H1 (cell line): Measurements from ENCODE around the gene ATP6V0A1. TPM values are rescaled to one million over a fixed set of nuclear protein-coding genes. Genes with fewer than 3 reads are reported as not detected.

ENCODE experiments used
- CTCF ChIA-PET: fragments of 300-600 bp; sonication (Branson Sonifier 250); formaldehyde crosslinking; loops from one replicate; lab custom pipeline; 2021; ENCODE audit not compliant: partially characterized antibody; lab: Charles Lee
- POLR2A ChIA-PET: fragments of 300-600 bp; sonication (Branson Sonifier 250); formaldehyde crosslinking; loops from one replicate; lab custom pipeline; 2021; ENCODE audit warnings: inconsistent platforms; ENCODE audit not compliant: partially characterized antibody; lab: Charles Lee
- DNase-seq, 2 experiments: peaks; one replicate each; pipeline versions ENCODE4 v3.0.0 to v3.0.0-alpha.2; 2010 to 2022; ENCODE audit warnings: low spot score in 2 of 2, low read depth in 1 of 2, mixed read lengths in 1 of 2
- FAIRE-seq: peaks from 2 replicates; lab custom pipeline; 2011; peaks lifted over from hg19 to GRCh38; lab: Jason Lieb, UNC
- H2AFZ ChIP-seq: 2 replicates; pipeline ENCODE4 v1.8.1; 2012; ENCODE audit warnings: low read length, inconsistent platforms
- H2AK5ac ChIP-seq: 2 replicates; pipeline ENCODE4 v1.6.1; 2013; ENCODE audit warnings: low read depth, low read length
- H2BK120ac ChIP-seq: replicated peaks from 2 replicates; pipeline ENCODE3; 2013; ENCODE audit warnings: low read depth, low read length, inconsistent platforms
- H2BK12ac ChIP-seq: 2 replicates; pipeline ENCODE4 v1.6.1; 2013; ENCODE audit warnings: low read depth, low read length
- H2BK15ac ChIP-seq: 2 replicates; pipeline ENCODE4 v1.6.1; 2013; ENCODE audit warnings: low read length
- H2BK20ac ChIP-seq: 2 replicates; pipeline ENCODE4 v1.6.1; 2013; ENCODE audit warnings: low read length
- H2BK5ac ChIP-seq: 2 replicates; pipeline ENCODE4 v1.6.1; 2013; ENCODE audit warnings: low read depth, low read length
- H3K14ac ChIP-seq: 2 replicates; pipeline ENCODE4 v1.6.1; 2013; ENCODE audit warnings: inconsistent platforms; ENCODE audit not compliant: insufficient read length
- H3K18ac ChIP-seq: 2 replicates; pipeline ENCODE4 v1.6.1; 2013; ENCODE audit warnings: low read length; ENCODE audit errors: extremely low read depth
- H3K23ac ChIP-seq: 2 replicates; pipeline ENCODE4 v1.6.1; 2013; ENCODE audit warnings: inconsistent platforms; ENCODE audit not compliant: insufficient read length
- H3K23me2 ChIP-seq: 2 replicates; pipeline ENCODE4 v1.6.1; 2013; ENCODE audit warnings: low read depth, low read length
- H3K27ac ChIP-seq: 2 replicates; pipeline ENCODE4 v1.6.1; 2011; ENCODE audit warnings: low read depth, low read length, inconsistent platforms
- H3K27me3 ChIP-seq, 4 experiments: replicated peaks in 1 of 4; 1 replicate in 1 of 4; 2 replicates in 3 of 4; pipeline versions ENCODE4 v1.6.1 to v1.8.1; 2011 to 2013; ENCODE audit warnings: low read length in 3 of 4, mild to moderate bottlenecking in 3 of 4, inconsistent platforms in 2 of 4, mixed read lengths in 2 of 4, moderate library complexity in 1 of 4; ENCODE audit not compliant: control insufficient read depth in 3 of 4, insufficient read depth in 3 of 4; ENCODE audit errors: extremely low read depth in 1 of 4
- H3K36me3 ChIP-seq, 4 experiments: 2 replicates each; pipeline versions ENCODE4 v1.6.1 to v1.8.1; 2011 to 2013; ENCODE audit warnings: mild to moderate bottlenecking in 4 of 4, low read length in 3 of 4, moderate library complexity in 2 of 4, control low read depth in 1 of 4, inconsistent platforms in 1 of 4; ENCODE audit not compliant: insufficient read depth in 4 of 4, control insufficient read depth in 2 of 4
- H3K4ac ChIP-seq: replicated peaks from 2 replicates; pipeline ENCODE3; 2013; ENCODE audit warnings: low read length, low read depth, mixed read lengths, inconsistent platforms; ENCODE audit not compliant: insufficient read length
- H3K4me1 ChIP-seq, 4 experiments: replicated peaks in 1 of 4; 1 replicate in 1 of 4; 2 replicates in 3 of 4; pipeline versions ENCODE4 v1.6.1 to v1.8.1; 2011 to 2013; ENCODE audit warnings: low read length in 3 of 4, inconsistent platforms in 2 of 4, mixed read lengths in 1 of 4; ENCODE audit not compliant: insufficient read depth in 4 of 4, control insufficient read depth in 3 of 4
- H3K4me2 ChIP-seq, 2 experiments: 2 replicates each; pipeline versions ENCODE4 v1.6.1 to v1.8.1; 2011 to 2013; ENCODE audit warnings: low read depth in 2 of 2, low read length in 2 of 2, control low read depth in 1 of 2, inconsistent platforms in 1 of 2, mild to moderate bottlenecking in 1 of 2; ENCODE audit not compliant: insufficient read depth in 1 of 2
- H3K4me3 ChIP-seq, 4 experiments: fragments of 200-600, 300-600 bp in 1 of 4; sonication (generic), shearing (Covaris generic), sonication (Bioruptor Twin) in 1 of 4; 2 replicates each; pipeline versions ENCODE4 v1.5.1 to v1.8.1; 2011 to 2016; ENCODE audit warnings: low read length in 4 of 4, low read depth in 3 of 4, control low read depth in 2 of 4, inconsistent platforms in 2 of 4, mild to moderate bottlenecking in 2 of 4, mixed read lengths in 1 of 4, moderate library complexity in 1 of 4; ENCODE audit not compliant: insufficient read depth in 2 of 4; ENCODE audit errors: extremely low read depth in 1 of 4
- H3K56ac ChIP-seq: replicated peaks from 2 replicates; pipeline ENCODE3; 2013; ENCODE audit warnings: low read depth, mild to moderate bottlenecking, mixed read lengths, low read length, inconsistent platforms; ENCODE audit not compliant: insufficient read length
- H3K79me1 ChIP-seq: 2 replicates; pipeline ENCODE4 v1.6.1; 2013; ENCODE audit warnings: low read depth, low read length, control low read depth
- H3K79me2 ChIP-seq, 2 experiments: 2 replicates each; pipeline versions ENCODE4 v1.6.1 to v1.8.1; 2012 to 2013; ENCODE audit warnings: low read length in 2 of 2, mild to moderate bottlenecking in 2 of 2, inconsistent platforms in 1 of 2; ENCODE audit not compliant: insufficient read depth in 2 of 2, control insufficient read depth in 1 of 2
- H3K9ac ChIP-seq, 4 experiments: replicated peaks in 1 of 4; 1 replicate in 1 of 4; 2 replicates in 3 of 4; pipeline versions ENCODE4 v1.6.1 to v1.8.1; 2011 to 2013; ENCODE audit warnings: low read depth in 3 of 4, low read length in 3 of 4, control low read depth in 2 of 4, mild to moderate bottlenecking in 2 of 4, moderate library complexity in 2 of 4, inconsistent platforms in 1 of 4; ENCODE audit errors: extremely low read depth in 1 of 4
- H3K9me3 ChIP-seq, 2 experiments: 2 replicates each; pipeline versions ENCODE4 v1.6.1 to v1.8.1; 2012 to 2013; ENCODE audit warnings: mild to moderate bottlenecking in 2 of 2, moderate library complexity in 2 of 2, control low read depth in 1 of 2, inconsistent platforms in 1 of 2, low read depth in 1 of 2, low read length in 1 of 2, mixed read lengths in 1 of 2; ENCODE audit not compliant: insufficient read depth in 2 of 2
- H4K20me1 ChIP-seq, 2 experiments: replicated peaks in 1 of 2; 2 replicates each; pipeline versions ENCODE3 to v1.8.1; 2011 to 2013; ENCODE audit warnings: inconsistent platforms in 2 of 2, low read length in 2 of 2, mild to moderate bottlenecking in 1 of 2; ENCODE audit not compliant: insufficient read depth in 2 of 2, control insufficient read depth in 1 of 2
- H4K5ac ChIP-seq: 2 replicates; pipeline ENCODE4 v1.6.1; 2013; ENCODE audit warnings: low read length, low read depth, mixed read lengths, inconsistent platforms; ENCODE audit not compliant: insufficient read length
- H4K8ac ChIP-seq: 2 replicates; pipeline ENCODE4 v1.8.0; 2013; ENCODE audit warnings: mild to moderate bottlenecking, moderate library complexity, low read length, inconsistent platforms; ENCODE audit not compliant: insufficient read depth; ENCODE audit errors: extremely low read depth
- H4K91ac ChIP-seq: replicated peaks from 2 replicates; pipeline ENCODE3; 2013; ENCODE audit warnings: low read length, mixed read lengths, inconsistent platforms; ENCODE audit not compliant: insufficient read length
- ATF2 ChIP-seq: IDR thresholded peaks from 2 replicates; pipeline ENCODE4 v1.6.1; 2012; ENCODE audit warnings: low read length, inconsistent platforms
- CBX8 ChIP-seq: fragments of 300-800, 300-1000 bp; sonication (generic); IDR thresholded peaks from 2 replicates; pipeline ENCODE4 v1.7.1; 2016; ENCODE audit warnings: low read depth, low read length, borderline replicate concordance
- E2F6 ChIP-seq: IDR thresholded peaks from 2 replicates; pipeline ENCODE4 v1.6.1; 2012; ENCODE audit warnings: inconsistent platforms
- EGR1 ChIP-seq: IDR thresholded peaks from 2 replicates; pipeline ENCODE4 v1.6.1; 2011; ENCODE audit warnings: low read depth, low read length, borderline replicate concordance
- HDAC2 ChIP-seq, 2 experiments: fragments of 300-600 bp in 1 of 2; sonication (generic) in 1 of 2; IDR thresholded peaks; 2 replicates each; pipeline ENCODE4 v1.6.1; 2011 to 2012; ENCODE audit warnings: low read depth in 2 of 2, low read length in 2 of 2, mild to moderate bottlenecking in 2 of 2, moderate library complexity in 2 of 2, borderline replicate concordance in 1 of 2, inconsistent platforms in 1 of 2
- MAX ChIP-seq: IDR thresholded peaks from 2 replicates; pipeline ENCODE4 v1.6.1; 2012; ENCODE audit warnings: inconsistent platforms
- TAF7 ChIP-seq: optimal IDR thresholded peaks from 2 replicates; pipeline ENCODE3; 2011; ENCODE audit warnings: low read depth, mild to moderate bottlenecking, inconsistent platforms, low read length, moderate library complexity, borderline replicate concordance
- TCF12 ChIP-seq: IDR thresholded peaks from 2 replicates; pipeline ENCODE4 v1.6.1; 2011; ENCODE audit warnings: low read depth, mild to moderate bottlenecking, low read length
- WGBS, 2 experiments: shearing (Covaris generic) in 1 of 2; methylation state at CpG; one replicate each; pipeline versions ENCODE4 v1.1.6 to v1.1.7; 2013 to 2015; ENCODE audit warnings: low lambda C conversion rate in 2 of 2, mixed read lengths in 2 of 2, inconsistent platforms in 1 of 2, low coverage in 1 of 2, missing lambda C conversion rate in 1 of 2; ENCODE audit not compliant: insufficient replicate concordance in 2 of 2, insufficient coverage in 1 of 2, insufficient read length in 1 of 2; ENCODE audit errors: extremely low coverage in 1 of 2, missing lambda C conversion rate in 1 of 2; 5-methylcytosine and 5-hydroxymethylcytosine counted together
- polyA plus RNA-seq, 7 experiments: library from polyadenylated mRNA; depleted of rRNA in 3 of 7; stranded (reverse) in 5 of 7; unstranded in 2 of 7; fragments of >200 nt in 5 of 7; fragments of 200-250 nt in 2 of 7; gene quantifications; 1 replicate in 5 of 7; 2 replicates in 1 of 7; 4 replicates in 1 of 7; pipeline versions ENCODE4 v1.2.1 to v1.2.3, GENCODE V29; 2011 to 2013; ENCODE audit warnings: missing spikeins in 2 of 7, mixed read lengths in 2 of 7
- total RNA-seq: library from RNA; stranded (reverse); fragmentation: NEBNext Ultra II Directional; extraction: Animal tissue kit (Norgen Biotek cat#: 25700); gene quantifications from 2 replicates; pipeline ENCODE4 v1.2.1, GENCODE V29; 2021

ATP6V0A1 gene
- total and polyA plus RNA-seq, 2 of the 8 experiments (the other 6 are each of a cell fraction or from before 2014, with no cell fraction given), result 55.3 to 63.4 TPM

- H4K91ac ChIP-seq, result peak overlapping the region; percentile 25
- no peaks in the 10 kb centered on the region for H3K79me2 ChIP-seq
- no peak overlapping the region for H3K23ac ChIP-seq
- POLR2A ChIA-PET, result interaction anchor here (0.8 to 4.3 kb wide), 9 partner anchors 10 to 209 kb away, joined by 3 to 43 read pairs (median 8); partner anchors contain the start of genes CAVIN1 and COASY
- peak overlapping the region; percentile 92 for H3K4ac ChIP-seq
- DNase-seq, result no peak
- peaks cover 9% of the 10 kb centered on the region for H3K23me2 ChIP-seq
- H2BK15ac ChIP-seq, result no peak overlapping the region
- peaks cover 1 to 2% of the 10 kb centered on the region in 2 experiments for H4K20me1 ChIP-seq
- H3K36me3 ChIP-seq, result peaks cover 0 to 9% (median 4%) of the 10 kb centered on the region in 4 experiments; a peak in 3 of 8 replicates
- no peak overlapping the region for H2BK20ac ChIP-seq
- H3K4me2 ChIP-seq, result peak overlapping the region; percentile 94 to 95
- peak overlapping the region in 3 of 4 experiments; percentile 56 to 71 (median 62); a peak in 4 of 7 replicates for H3K9ac ChIP-seq
- no peaks in the 10 kb centered on the region for H3K9me3 ChIP-seq
- CTCF ChIA-PET, result interaction anchor here (1.5 to 5.1 kb wide), 3 partner anchors 11 to 20 kb away, joined by 5 to 28 read pairs (median 10); no protein-coding TSS in a partner anchor
- H2BK12ac ChIP-seq, result 0 out of 2 replicates have a peak overlapping the region, but pooled peaks have one; percentile 75
- H3K14ac ChIP-seq, result no peak overlapping the region
- no peak overlapping the region for H2BK120ac ChIP-seq
- H4K5ac ChIP-seq, result peak overlapping the region; percentile 70
- H2AFZ ChIP-seq, result no peak overlapping the region
- 0 out of 2 replicates have a peak overlapping the region, but pooled peaks have one; percentile 87 for H4K8ac ChIP-seq
- no peak overlapping the region for H3K18ac ChIP-seq
- H3K4me1 ChIP-seq, result peaks cover 0 to 15% (median 13%) of the 10 kb centered on the region in 4 experiments; a peak in 6 of 7 replicates
- 90% methylated on average over 28 of the region's 31 CpGs; no CpG with 5 or more reads in 1 of the 2 experiments for WGBS, 2 experiments
- H3K4me3 ChIP-seq, result peak overlapping the region; percentile 50 to 72 (median 62)
- no peak for FAIRE-seq
- H3K79me1 ChIP-seq, result no peaks in the 10 kb centered on the region; the same call in 1 of the 2 replicates
- H3K27me3 ChIP-seq, result no peaks in the 10 kb centered on the region; a peak in 1 of 7 replicates
- H3K27ac ChIP-seq, result no peak overlapping the region
- peak overlapping the region; percentile 34 for H3K56ac ChIP-seq
- peak overlapping the region; percentile 45; the same call in 1 of the 2 replicates for H2AK5ac ChIP-seq
- peak overlapping the region; percentile 79 for H2BK5ac ChIP-seq
- no peak for TF ChIP-seq CBX8
- TF ChIP-seq ATF2, result no peak
- TF ChIP-seq TCF12, result no peak
- TF ChIP-seq HDAC2 (IDR thresholded peaks at IDR 0.05; ENCODE audit: borderline replicate concordance in 1 of 2, low read depth in 2 of 2, low read length in 2 of 2), result no peak
- no peak for TF ChIP-seq TAF7
- TF ChIP-seq EGR1, result no peak
- no peak for TF ChIP-seq E2F6
- TF ChIP-seq MAX, result no peak
These were observed 78.6 kb downstream of the ATP6V0A1 start for GRCh38 chr17:42537156-42537805.
